Mucosa of descending colon (tissue), 3 donors: ENCODE results near the gene GNA14. TPM values are rescaled to one million over a fixed set of nuclear protein-coding genes. Genes with fewer than 3 reads are reported as not detected.

Experiments
- ATAC-seq: fragments of 200-7000 bp; cut with Tn5 transposase; one replicate; pipeline ENCODE4 v1.9.1; 2020; ENCODE audit warnings: mild to moderate bottlenecking, moderate library complexity
- DNase-seq, 3 donors: peaks; one replicate each; pipeline ENCODE4 v3.0.0-alpha.2; 2020
- H3K36me3 ChIP-seq: fragments of 200-600 bp; one replicate; pipeline ENCODE4 v1.8.0; 2021; ENCODE audit warnings: low read depth, mild to moderate bottlenecking
- H3K4me1 ChIP-seq: fragments of 200-600 bp; one replicate; pipeline ENCODE4 v1.8.0; 2021; ENCODE audit warnings: low read depth, mild to moderate bottlenecking
- H3K4me3 ChIP-seq: fragments of 200-600 bp; one replicate; pipeline ENCODE4 v1.8.0; 2021; ENCODE audit warnings: mild to moderate bottlenecking
- H3K9me3 ChIP-seq: fragments of 200-600 bp; one replicate; pipeline ENCODE4 v1.8.0; 2021; ENCODE audit warnings: mild to moderate bottlenecking
- CTCF ChIP-seq: fragments of 200-600 bp; IDR thresholded peaks from one replicate; pipeline ENCODE4 v1.8.0; 2022; ENCODE audit warnings: antibody characterized with exemption, mild to moderate bottlenecking
- intact Hi-C, 2 donors: fragments of 100-400 bp; cut with DNase I in 1 of 2; cut with micrococcal nuclease in 1 of 2; formaldehyde crosslinking; loops; one replicate each; pipeline versions ENCODE4 v1.11.0 to v1.11.1; 2022; cut with DNase I, micrococcal nuclease
- total RNA-seq, 3 donors: library from RNA; stranded (reverse); fragmentation: NEBNext Ultra II Directional in 2 of 3; extraction: Animal tissue kit (Norgen Biotek cat#: 25700) in 2 of 3; gene quantifications; one replicate each; pipeline versions ENCODE4 v1.2.1 to v1.2.4, GENCODE V29; 2021 to 2023
- donor health status: DM: no; HTN: no; CAD: no; lungs with moderate emphysema.
- donor health status: DM: no; HTN: no; CAD: no.
- donor health status: DM: no; HTN: yes; CAD: no.

GNA14 gene
- total RNA-seq, 3 donors from 2014 or later = 7.0 to 14.6 (median 7.4) TPM

- DNase-seq (no peak), ATAC-seq (no peak)
- intact Hi-C loops = no loop called here
- Histone ChIP-seq H3K4me3 (no peak overlapping the region), H3K9me3 (peaks cover 9% of the 10 kb centered on the region), H3K4me1 (no peaks in the 10 kb centered on the region), H3K36me3 (no peaks in the 10 kb centered on the region)
- no peak for TF ChIP-seq CTCF
These were observed 101.7 kb downstream of the GNA14 start for GRCh38 chr9:77546376-77546950.

GRCh38 chr9:77544546-77544945 is 103.6 kb downstream of the GNA14 start:
- TF ChIP-seq CTCF = no peak
- intact Hi-C loops = no loop called here
- H3K4me3 ChIP-seq = no peak overlapping the region
- no peak for ATAC-seq
- no peaks in the 10 kb centered on the region for H3K4me1 ChIP-seq
- no peaks in the 10 kb centered on the region for H3K36me3 ChIP-seq
- peaks cover 15% of the 10 kb centered on the region for H3K9me3 ChIP-seq
- no peak for DNase-seq

- no peak for DNase-seq
- intact Hi-C loops = no loop called here
- TF ChIP-seq CTCF = no peak
- Histone ChIP-seq H3K4me3 (no peak overlapping the region), H3K36me3 (no peaks in the 10 kb centered on the region), H3K9me3 (peaks cover 15% of the 10 kb centered on the region), H3K4me1 (no peaks in the 10 kb centered on the region)
- no peak for ATAC-seq
These were observed 104.8 kb downstream of the GNA14 start for GRCh38 chr9:77543131-77543822.

GRCh38 chr9:77541600-77541999 is 106.5 kb downstream of the GNA14 start:
- Histone ChIP-seq H3K4me1 (no peaks in the 10 kb centered on the region), H3K4me3 (no peak overlapping the region), H3K36me3 (no peaks in the 10 kb centered on the region), H3K9me3 (peaks cover 15% of the 10 kb centered on the region)
- intact Hi-C loops = no loop called here
- ATAC-seq (no peak), DNase-seq (no peak)
- no peak for TF ChIP-seq CTCF

- no peak for ATAC-seq
- intact Hi-C loops = no loop called here
These were observed 107.1 kb downstream of the GNA14 start for GRCh38 chr9:77541055-77541454.

More at GRCh38 chr9:77541055-77541454, 107.1 kb downstream of the GNA14 start:
- Histone ChIP-seq H3K36me3 (no peaks in the 10 kb centered on the region), H3K9me3 (peaks cover 15% of the 10 kb centered on the region), H3K4me3 (no peak overlapping the region), H3K4me1 (no peaks in the 10 kb centered on the region)
- TF ChIP-seq CTCF = no peak
- no peak for DNase-seq
